ENCODE measurements around the gene KCTD11. TPM values are rescaled to one million over a fixed set of nuclear protein-coding genes. Genes with fewer than 3 reads are reported as not detected.

Gene KCTD11
- total and polyA plus RNA-seq, 2 of the 13 experiments (the other 11 are each of a cell fraction or from before 2014, with no cell fraction given) = 1.6 to 2.6 TPM

DNA sequence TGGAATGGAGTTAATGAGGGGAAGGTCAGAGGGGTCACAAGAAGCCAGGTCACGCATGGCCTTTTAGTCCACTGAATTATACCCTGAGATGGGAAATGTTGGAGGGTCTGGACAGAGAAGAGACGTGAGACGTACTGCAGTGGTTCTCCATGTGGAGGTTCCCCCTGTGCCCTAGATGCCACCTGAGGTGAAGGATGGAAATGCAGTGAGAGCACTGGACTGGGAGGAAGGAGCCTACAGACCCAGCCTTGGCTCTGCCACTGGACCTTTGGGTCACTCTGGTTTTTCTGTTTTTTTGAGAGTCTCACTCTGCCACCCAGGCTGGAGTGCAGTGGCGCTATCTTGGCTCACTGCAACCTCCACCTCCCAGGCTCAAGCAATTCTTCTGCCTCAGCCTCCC, 44.2 kb downstream of the KCTD11 start:
- Histone ChIP-seq H3K9ac (ENCODE audit: insufficient read depth, low read depth, low read length) (no peak overlapping the region), H3K4me3 (replicated peaks in 1 of 3; ENCODE audit: insufficient read depth in 1 of 3, low read depth in 2 of 3, low read length in 3 of 3) (no peak overlapping the region), H3K36me3 (replicated peaks in 1 of 2; ENCODE audit: control insufficient read depth in 1 of 2, insufficient read depth in 2 of 2, low read length in 2 of 2) (no peaks in the 10 kb centered on the region; a peak in 1 of 5 replicates), H3K4me2 (ENCODE audit: low read depth, low read length) (no peak overlapping the region), H3K79me2 (ENCODE audit: insufficient read depth, low read length) (no peaks in the 10 kb centered on the region), H3K27me3 (ENCODE audit: control insufficient read depth in 1 of 2, insufficient read depth in 2 of 2, low read length in 2 of 2) (no peaks in the 10 kb centered on the region; a peak in 1 of 5 replicates), H3K27ac (ENCODE audit: extremely low read length, insufficient read depth, low read length) (no peak overlapping the region), H2AFZ (ENCODE audit: low read length) (no peak overlapping the region), H3K4me1 (ENCODE audit: insufficient read depth, low read length) (peaks cover 14% of the 10 kb centered on the region), H4K20me1 (ENCODE audit: insufficient read depth, low read length) (no peaks in the 10 kb centered on the region), H3K9me3 (ENCODE audit: low read length) (no peaks in the 10 kb centered on the region)
- no TSS peak for BruUV-seq (replicated peaks)
- intact Hi-C loops (cut with micrococcal nuclease; ENCODE audit: unreplicated experiment) = no loop called here
- WGBS (ENCODE audit: low lambda C conversion rate) = 66% methylated on average over 4 of the region's 4 CpGs
- DNase-seq (ENCODE audit: low spot score) (no peak), FAIRE-seq (no peak), ATAC-seq (no peak)
- TF ChIP-seq MAZ (IDR thresholded peaks at IDR 0.05; ENCODE audit: borderline replicate concordance, low read depth, low read length) (no peak), MAZ (CRISPR knock-in tag; IDR thresholded peaks at IDR 0.05; ENCODE audit: low read depth) (no peak), TBX3 (IDR thresholded peaks at IDR 0.05; ENCODE audit: borderline replicate concordance) (no peak), ZNF263 (CRISPR knock-in tag; IDR thresholded peaks at IDR 0.05) (peak; percentile 45; the same call in 1 of the 2 replicates), ZNF30 (CRISPR knock-in tag; IDR thresholded peaks at IDR 0.05) (no peak), AGO1 (IDR thresholded peaks at IDR 0.05; ENCODE audit: low read depth, low read length, poor library complexity, severe bottlenecking) (no peak)
- TF ChIP-seq, protein P1, sequence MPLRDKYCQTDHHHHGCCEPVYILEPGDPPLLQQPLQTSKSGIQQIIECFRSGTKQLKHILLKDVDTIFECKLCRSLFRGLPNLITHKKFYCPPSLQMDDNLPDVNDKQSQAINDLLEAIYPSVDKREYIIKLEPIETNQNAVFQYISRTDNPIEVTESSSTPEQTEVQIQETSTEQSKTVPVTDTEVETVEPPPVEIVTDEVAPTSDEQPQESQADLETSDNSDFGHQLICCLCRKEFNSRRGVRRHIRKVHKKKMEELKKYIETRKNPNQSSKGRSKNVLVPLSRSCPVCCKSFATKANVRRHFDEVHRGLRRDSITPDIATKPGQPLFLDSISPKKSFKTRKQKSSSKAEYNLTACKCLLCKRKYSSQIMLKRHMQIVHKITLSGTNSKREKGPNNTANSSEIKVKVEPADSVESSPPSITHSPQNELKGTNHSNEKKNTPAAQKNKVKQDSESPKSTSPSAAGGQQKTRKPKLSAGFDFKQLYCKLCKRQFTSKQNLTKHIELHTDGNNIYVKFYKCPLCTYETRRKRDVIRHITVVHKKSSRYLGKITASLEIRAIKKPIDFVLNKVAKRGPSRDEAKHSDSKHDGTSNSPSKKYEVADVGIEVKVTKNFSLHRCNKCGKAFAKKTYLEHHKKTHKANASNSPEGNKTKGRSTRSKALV (CRISPR knock-in tag; IDR thresholded peaks at IDR 0.05) = no peak
- TF ChIP-seq, protein P2, sequence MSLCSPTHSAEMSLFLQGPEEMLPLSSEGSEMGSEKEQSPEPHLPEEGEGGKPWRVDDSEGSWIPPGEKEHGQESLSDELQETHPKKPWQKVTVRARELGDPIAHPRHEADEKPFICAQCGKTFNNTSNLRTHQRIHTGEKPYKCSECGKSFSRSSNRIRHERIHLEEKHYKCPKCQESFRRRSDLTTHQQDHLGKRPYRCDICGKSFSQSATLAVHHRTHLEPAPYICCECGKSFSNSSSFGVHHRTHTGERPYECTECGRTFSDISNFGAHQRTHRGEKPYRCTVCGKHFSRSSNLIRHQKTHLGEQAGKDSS (CRISPR knock-in tag; IDR thresholded peaks at IDR 0.05; ENCODE audit: borderline replicate concordance, low read depth) = peak; percentile 74; the same call in 1 of the 2 replicates
- CTCF ChIA-PET (ENCODE audit: low intra/inter-chr PET ratio, low total read pairs) = no interaction called here
- POLR2A ChIA-PET = interaction anchor here (0.7 kb wide), 1 partner anchor 115 kb away, joined by 3 read pairs; no protein-coding TSS in a partner anchor
- in situ Hi-C loops (cut with HindIII; ENCODE audit: extremely low pct_ligation_motif_present, low pct_unique_long_range_greater_than_20kb) = no loop called here
